ENCODE data around the gene CHRNA1. TPM values are rescaled to one million over a fixed set of nuclear protein-coding genes. Genes with fewer than 3 reads are reported as not detected.

CHRNA1 gene
- polyA plus RNA-seq, 1 of the 3 experiments (the other 2 are of a cell fraction): 0.02 TPM

DNA sequence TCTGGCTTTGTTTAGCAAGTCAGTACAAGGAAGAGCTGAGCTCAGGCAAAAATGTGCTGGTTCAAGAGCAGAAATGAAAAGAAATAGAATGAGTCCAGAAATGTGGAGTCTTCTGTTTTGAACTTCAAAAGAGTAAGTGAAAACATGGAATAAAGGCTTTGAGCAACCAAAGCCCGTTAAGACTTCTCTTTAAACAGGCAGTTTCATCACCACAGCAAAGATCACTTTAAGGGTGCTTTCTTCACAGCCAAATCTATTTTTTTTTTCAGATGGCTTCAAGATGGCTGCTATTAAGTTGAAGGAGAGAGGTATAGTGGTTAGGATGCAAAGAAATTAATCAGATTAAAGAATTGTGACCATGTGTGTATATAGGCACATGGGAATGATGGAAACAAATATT, 2.0 kb upstream of the CHRNA1 start:
- Histone ChIP-seq H3K9ac (no peak overlapping the region), H3K4me2 (no peak overlapping the region), H3K4me1 (ENCODE audit: control insufficient read depth in 1 of 2, insufficient read depth in 2 of 2, low read depth in 1 of 2, low read length in 1 of 2) (peaks cover 0 to 13% of the 10 kb centered on the region in 2 experiments; a peak in 2 of 4 replicates), H3K9me3 (no peaks in the 10 kb centered on the region), H3K27ac (ENCODE audit: low read depth in 2 of 2, low read length in 1 of 2) (no peak overlapping the region), H4K20me1 (ENCODE audit: insufficient read depth) (no peaks in the 10 kb centered on the region), H3K4me3 (ENCODE audit: low read depth in 2 of 2, low read length in 1 of 2) (no peak overlapping the region), H3F3A (replicated peaks; ENCODE audit: insufficient read depth) (no peaks in the 10 kb centered on the region), H3K79me2 (ENCODE audit: insufficient read depth) (no peaks in the 10 kb centered on the region), H3K36me3 (replicated peaks in 1 of 2; ENCODE audit: control insufficient read depth in 1 of 2, insufficient read depth in 2 of 2, low read length in 1 of 2) (no peaks in the 10 kb centered on the region), H3K9me2 (no peaks in the 10 kb centered on the region), H2AFZ (ENCODE audit: low read depth) (no peak overlapping the region), H3K27me3 (ENCODE audit: insufficient read depth) (no peaks in the 10 kb centered on the region)
- WGBS (ENCODE audit: low lambda C conversion rate): 91% methylated on average over 1 of the region's 1 CpG
- ChIA-PET CTCF (interaction anchor here (0.7 to 4.4 kb wide), 6 partner anchors 17 to 239 kb away, joined by 3 to 40 read pairs (median 4); partner anchors contain the start of gene CHN1), POLR2A (no interaction called here)
- no peak for DNase-seq
- TF ChIP-seq FOSL2 (IDR thresholded peaks at IDR 0.05; ENCODE audit: borderline replicate concordance, low read depth) (no peak), GABPA (IDR thresholded peaks at IDR 0.05; ENCODE audit: low read depth) (no peak), FOXJ3 (CRISPR knock-in tag; IDR thresholded peaks at IDR 0.05) (no peak), SMC3 (IDR thresholded peaks at IDR 0.05; ENCODE audit: low read depth, low read length) (no peak), FOXM1 (IDR thresholded peaks at IDR 0.05; ENCODE audit: low read depth) (no peak), POLR2AphosphoS5 (IDR thresholded peaks at IDR 0.05; ENCODE audit: low read depth, low read length) (no peak), JUND (IDR thresholded peaks at IDR 0.05) (no peak), SIN3A (IDR thresholded peaks at IDR 0.05; ENCODE audit: borderline replicate concordance, low read depth, low read length) (no peak)
- TF ChIP-seq, protein P1, sequence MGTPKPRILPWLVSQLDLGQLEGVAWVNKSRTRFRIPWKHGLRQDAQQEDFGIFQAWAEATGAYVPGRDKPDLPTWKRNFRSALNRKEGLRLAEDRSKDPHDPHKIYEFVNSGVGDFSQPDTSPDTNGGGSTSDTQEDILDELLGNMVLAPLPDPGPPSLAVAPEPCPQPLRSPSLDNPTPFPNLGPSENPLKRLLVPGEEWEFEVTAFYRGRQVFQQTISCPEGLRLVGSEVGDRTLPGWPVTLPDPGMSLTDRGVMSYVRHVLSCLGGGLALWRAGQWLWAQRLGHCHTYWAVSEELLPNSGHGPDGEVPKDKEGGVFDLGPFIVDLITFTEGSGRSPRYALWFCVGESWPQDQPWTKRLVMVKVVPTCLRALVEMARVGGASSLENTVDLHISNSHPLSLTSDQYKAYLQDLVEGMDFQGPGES (IDR thresholded peaks at IDR 0.05; ENCODE audit: low read depth, low read length): no peak
- TF ChIP-seq, protein P2, sequence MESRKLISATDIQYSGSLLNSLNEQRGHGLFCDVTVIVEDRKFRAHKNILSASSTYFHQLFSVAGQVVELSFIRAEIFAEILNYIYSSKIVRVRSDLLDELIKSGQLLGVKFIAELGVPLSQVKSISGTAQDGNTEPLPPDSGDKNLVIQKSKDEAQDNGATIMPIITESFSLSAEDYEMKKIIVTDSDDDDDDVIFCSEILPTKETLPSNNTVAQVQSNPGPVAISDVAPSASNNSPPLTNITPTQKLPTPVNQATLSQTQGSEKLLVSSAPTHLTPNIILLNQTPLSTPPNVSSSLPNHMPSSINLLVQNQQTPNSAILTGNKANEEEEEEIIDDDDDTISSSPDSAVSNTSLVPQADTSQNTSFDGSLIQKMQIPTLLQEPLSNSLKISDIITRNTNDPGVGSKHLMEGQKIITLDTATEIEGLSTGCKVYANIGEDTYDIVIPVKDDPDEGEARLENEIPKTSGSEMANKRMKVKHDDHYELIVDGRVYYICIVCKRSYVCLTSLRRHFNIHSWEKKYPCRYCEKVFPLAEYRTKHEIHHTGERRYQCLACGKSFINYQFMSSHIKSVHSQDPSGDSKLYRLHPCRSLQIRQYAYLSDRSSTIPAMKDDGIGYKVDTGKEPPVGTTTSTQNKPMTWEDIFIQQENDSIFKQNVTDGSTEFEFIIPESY (IDR thresholded peaks at IDR 0.05; ENCODE audit: borderline replicate concordance, low read depth): no peak
- TF ChIP-seq, protein P3, sequence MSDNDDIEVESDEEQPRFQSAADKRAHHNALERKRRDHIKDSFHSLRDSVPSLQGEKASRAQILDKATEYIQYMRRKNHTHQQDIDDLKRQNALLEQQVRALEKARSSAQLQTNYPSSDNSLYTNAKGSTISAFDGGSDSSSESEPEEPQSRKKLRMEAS (IDR thresholded peaks at IDR 0.05; ENCODE audit: low read depth): no peak

DNA sequence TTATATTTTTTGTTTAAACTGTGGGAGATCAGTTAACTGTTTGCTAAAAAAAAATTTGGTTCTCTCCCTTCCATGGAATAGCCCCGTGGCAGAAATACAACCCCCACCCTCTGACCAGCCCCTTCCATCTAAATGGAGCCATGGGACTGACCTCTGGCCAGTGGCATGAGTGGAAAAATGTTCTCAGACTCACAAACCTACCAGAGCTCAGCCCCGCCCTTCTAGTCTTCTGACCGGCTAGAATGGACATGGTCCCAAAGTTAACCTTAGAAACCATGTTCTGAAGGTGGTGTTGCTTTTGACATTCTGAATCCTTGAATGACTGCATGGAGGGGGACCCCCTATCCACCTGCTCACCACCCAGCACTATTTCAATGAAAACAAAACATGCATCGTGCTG, 1.3 kb upstream of the CHRNA1 start:
- Histone ChIP-seq H3K36me3 (replicated peaks in 1 of 2; ENCODE audit: control insufficient read depth in 1 of 2, insufficient read depth in 2 of 2, low read length in 1 of 2) (no peaks in the 10 kb centered on the region), H3K4me3 (ENCODE audit: low read depth in 2 of 2, low read length in 1 of 2) (no peak overlapping the region), H3K79me2 (ENCODE audit: insufficient read depth) (no peaks in the 10 kb centered on the region), H3K9me2 (no peaks in the 10 kb centered on the region), H3K4me1 (ENCODE audit: control insufficient read depth in 1 of 2, insufficient read depth in 2 of 2, low read depth in 1 of 2, low read length in 1 of 2) (peaks cover 0 to 10% of the 10 kb centered on the region in 2 experiments; a peak in 2 of 4 replicates), H3K27me3 (ENCODE audit: insufficient read depth) (no peaks in the 10 kb centered on the region), H3F3A (replicated peaks; ENCODE audit: insufficient read depth) (no peaks in the 10 kb centered on the region), H2AFZ (ENCODE audit: low read depth) (no peak overlapping the region), H3K4me2 (no peak overlapping the region), H3K9me3 (no peaks in the 10 kb centered on the region), H3K27ac (ENCODE audit: low read depth in 2 of 2, low read length in 1 of 2) (no peak overlapping the region), H3K9ac (no peak overlapping the region), H4K20me1 (ENCODE audit: insufficient read depth) (no peaks in the 10 kb centered on the region)
- 78% methylated on average over 4 of the region's 4 CpGs for WGBS (ENCODE audit: low lambda C conversion rate)
- POLR2A ChIA-PET: no interaction called here
- no peak for DNase-seq
- CTCF ChIA-PET: interaction anchor here (0.7 to 4.4 kb wide), 6 partner anchors 17 to 240 kb away, joined by 3 to 40 read pairs (median 4); partner anchors contain the start of gene CHN1
- TF ChIP-seq GABPA (IDR thresholded peaks at IDR 0.05; ENCODE audit: low read depth) (no peak), NFIC (IDR thresholded peaks at IDR 0.05; ENCODE audit: borderline replicate concordance) (no peak), RCOR1 (IDR thresholded peaks at IDR 0.05; ENCODE audit: low read length) (no peak), SMC3 (IDR thresholded peaks at IDR 0.05; ENCODE audit: low read depth, low read length) (no peak), POLR2AphosphoS5 (IDR thresholded peaks at IDR 0.05; ENCODE audit: low read depth, low read length) (no peak), ELF1 (IDR thresholded peaks at IDR 0.05) (no peak), RAD21 (IDR thresholded peaks at IDR 0.05; ENCODE audit: low read length) (no peak), RFX5 (IDR thresholded peaks at IDR 0.05; ENCODE audit: low read length) (no peak)
- TF ChIP-seq, protein P3 (IDR thresholded peaks at IDR 0.05; ENCODE audit: low read depth): no peak
- TF ChIP-seq, protein P4, sequence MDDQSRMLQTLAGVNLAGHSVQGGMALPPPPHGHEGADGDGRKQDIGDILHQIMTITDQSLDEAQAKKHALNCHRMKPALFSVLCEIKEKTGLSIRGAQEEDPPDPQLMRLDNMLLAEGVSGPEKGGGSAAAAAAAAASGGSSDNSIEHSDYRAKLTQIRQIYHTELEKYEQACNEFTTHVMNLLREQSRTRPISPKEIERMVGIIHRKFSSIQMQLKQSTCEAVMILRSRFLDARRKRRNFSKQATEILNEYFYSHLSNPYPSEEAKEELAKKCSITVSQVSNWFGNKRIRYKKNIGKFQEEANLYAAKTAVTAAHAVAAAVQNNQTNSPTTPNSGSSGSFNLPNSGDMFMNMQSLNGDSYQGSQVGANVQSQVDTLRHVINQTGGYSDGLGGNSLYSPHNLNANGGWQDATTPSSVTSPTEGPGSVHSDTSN (IDR thresholded peaks at IDR 0.05): no peak
